Left kidney (tissue), 8 donors: ENCODE results near the gene ATM. TPM values are rescaled to one million over a fixed set of nuclear protein-coding genes. Genes with fewer than 3 reads are reported as not detected.

Experiments used
- DNase-seq: peaks from one replicate; pipeline ENCODE4 v3.0.0-alpha.2; 2013
- long read RNA-seq, 8 donors: transcript quantifications; one replicate each; lab custom pipeline, GENCODE V29; 2026
- polyA plus RNA-seq: library from polyadenylated mRNA; unstranded; fragments of 120-200 nt; gene quantifications from one replicate; pipeline ENCODE4 v1.2.1, GENCODE V29; 2013; ENCODE audit not compliant: insufficient read length

Gene ATM
- polyA plus RNA-seq = 113 TPM
- long read RNA-seq, donor 1, partial matches to known transcripts = 0 of 1 reads
- long read RNA-seq, donor 1, other reads (novel, unspliced or antisense) = 0 of 1 reads
- long read RNA-seq, donor 2, partial matches to known transcripts = 0 of 1 reads
- long read RNA-seq, donor 2, other reads (novel, unspliced or antisense) = 0 of 1 reads
- long read RNA-seq, donor 3 = 0 reads
- long read RNA-seq, donor 4 = 0 reads
- long read RNA-seq, donor 5, partial matches to known transcripts = 0 of 1 reads
- long read RNA-seq, donor 5, other reads (novel, unspliced or antisense) = 0 of 1 reads
- long read RNA-seq, donor 6, partial matches to known transcripts = 0 of 1 reads
- long read RNA-seq, donor 6, other reads (novel, unspliced or antisense) = 0 of 1 reads
- long read RNA-seq, donor 7 = 0 reads
- long read RNA-seq, donor 8, partial matches to known transcripts = 0 of 1 reads
- long read RNA-seq, donor 8, other reads (novel, unspliced or antisense) = 0 of 1 reads

- DNase-seq = peak; percentile 98
Observed at GRCh38 chr11:108222574-108223347, at the start of gene ATM, which contains the start of gene NPAT. TSS of gene ATM (plus strand) at chr11:108223067. CDS start at chr11:108227625, 4,558 bp downstream. TSS of gene NPAT (minus strand) at chr11:108222638. CDS start at chr11:108222536, 102 bp downstream.

- DNase-seq = no peak
Observed at GRCh38 chr11:108177570-108177969, 45.3 kb upstream of the ATM start.

GRCh38 chr11:108193725-108194124, 29.1 kb upstream of the ATM start:
- no peak for DNase-seq

GRCh38 chr11:108196901-108197300, 26.0 kb upstream of the ATM start:
- no peak for DNase-seq

GRCh38 chr11:108197351-108197750, 25.5 kb upstream of the ATM start:
- DNase-seq = no peak

GRCh38 chr11:108198833-108199232, 24.0 kb upstream of the ATM start:
- DNase-seq = no peak

- DNase-seq = no peak
Observed at GRCh38 chr11:108199446-108200321, 23.2 kb upstream of the ATM start.

- no peak for DNase-seq
Observed at GRCh38 chr11:108203075-108203474, 19.8 kb upstream of the ATM start.

- DNase-seq = no peak
Observed at GRCh38 chr11:108204376-108204775, 18.5 kb upstream of the ATM start.

GRCh38 chr11:108204929-108205499, 17.9 kb upstream of the ATM start:
- DNase-seq = no peak

- DNase-seq = no peak
Observed at GRCh38 chr11:108206171-108206570, 16.7 kb upstream of the ATM start.

- no peak for DNase-seq
Observed at GRCh38 chr11:108206969-108207682, 15.7 kb upstream of the ATM start.

- no peak for DNase-seq
Observed at GRCh38 chr11:108207683-108208060, 15.2 kb upstream of the ATM start.

- DNase-seq = no peak
Observed at GRCh38 chr11:108210441-108210840, 12.4 kb upstream of the ATM start.

GRCh38 chr11:108213784-108214183, 9.1 kb upstream of the ATM start:
- no peak for DNase-seq

GRCh38 chr11:108216988-108217387, 5.9 kb upstream of the ATM start:
- DNase-seq = no peak

- DNase-seq = no peak
Observed at GRCh38 chr11:108218455-108218854, 4.4 kb upstream of the ATM start.

GRCh38 chr11:108218912-108219783, 3.7 kb upstream of the ATM start:
- DNase-seq = no peak

GRCh38 chr11:108220721-108221336, 2.0 kb upstream of the ATM start:
- no peak for DNase-seq
